ENCODE measurements around the gene NCKAP5. TPM values are rescaled to one million over a fixed set of nuclear protein-coding genes. Genes with fewer than 3 reads are reported as not detected.

Gene NCKAP5
- total and polyA plus RNA-seq, 9 of the 15 experiments (the other 6 are each of a cell fraction or from before 2014, with no cell fraction given) = not detected

DNA sequence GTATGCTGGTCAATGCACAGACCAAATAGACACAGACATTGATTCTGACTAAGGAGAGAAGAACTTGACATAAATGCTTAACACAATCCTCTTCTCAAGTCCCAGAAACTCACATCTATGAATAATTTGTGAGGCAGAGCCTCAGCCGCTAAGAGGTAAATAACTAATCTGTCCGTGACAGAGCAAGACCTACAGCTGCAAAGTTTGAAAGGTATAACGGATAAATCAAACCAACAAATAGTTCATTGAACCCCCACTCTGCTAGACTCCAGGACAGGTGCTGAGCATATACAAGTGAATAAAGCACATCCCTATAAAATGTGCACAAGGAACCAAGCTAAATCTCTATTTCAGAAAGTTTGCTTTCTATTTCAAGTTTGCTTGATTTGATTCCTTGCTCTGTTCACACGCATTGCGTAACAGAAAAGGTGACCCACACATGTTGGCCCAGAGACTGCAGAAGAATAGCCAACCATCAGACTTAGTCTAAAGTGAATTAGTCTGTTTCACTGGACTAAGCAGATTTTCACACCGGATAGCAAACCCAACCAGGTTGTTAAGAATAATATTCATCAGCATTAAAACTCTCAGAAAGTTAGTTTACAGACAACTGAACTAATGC lies 51.7 kb downstream of the NCKAP5 start:
- Histone ChIP-seq H3K9me1 (ENCODE audit: control insufficient read depth, insufficient read depth, low read length) (no peaks in the 10 kb centered on the region), H3K4me2 (ENCODE audit: insufficient read depth, low read length) (no peak overlapping the region), H3K9me3 (replicated peaks; ENCODE audit: control insufficient read depth, insufficient read depth, low read depth, low read length) (no peaks in the 10 kb centered on the region; the same call in 1 of the 2 replicates), H3K27ac (ENCODE audit: extremely low read depth, low read depth, low read length) (no peak overlapping the region), H2AFZ (ENCODE audit: low read depth, low read length) (no peak overlapping the region), H3K4me1 (replicated peaks in 1 of 2; ENCODE audit: control insufficient read depth in 2 of 2, insufficient read depth in 2 of 2, low read length in 2 of 2) (no peaks in the 10 kb centered on the region), H4K20me1 (replicated peaks; ENCODE audit: control insufficient read depth, insufficient read depth, low read length) (no peaks in the 10 kb centered on the region), H3K27me3 (ENCODE audit: control insufficient read depth in 2 of 2, insufficient read depth in 2 of 2, low read length in 2 of 2) (no peaks in the 10 kb centered on the region), H3K9ac (ENCODE audit: insufficient read depth in 1 of 2, low read depth in 2 of 2, low read length in 2 of 2) (no peak overlapping the region), H3K4me3 (no peak overlapping the region), H3K79me2 (ENCODE audit: control insufficient read depth, insufficient read depth, low read length) (no peaks in the 10 kb centered on the region), H3K36me3 (ENCODE audit: control insufficient read depth, insufficient read depth, low read length) (no peaks in the 10 kb centered on the region)
- 5% methylated on average over 6 of the region's 6 CpGs for WGBS (ENCODE audit: insufficient coverage, low coverage, missing lambda C conversion rate)
- in situ Hi-C loops (cut with MboI) (no loop called here), intact Hi-C loops (cut with micrococcal nuclease) (no loop called here)
- ChIA-PET POLR2A (no interaction called here), CTCF (ENCODE audit: low intra/inter-chr PET ratio) (no interaction called here)
- TF ChIP-seq CBX3 (IDR thresholded peaks at IDR 0.05; ENCODE audit: borderline replicate concordance in 1 of 2, low read length in 2 of 2) = no peak
- no peak for TF ChIP-seq CEBPG (CRISPR knock-in tag; IDR thresholded peaks at IDR 0.05)
- peak in 1 of 2 experiments; percentile 46; a peak in 1 of 4 replicates for TF ChIP-seq CEBPG (tag; conservative IDR thresholded peaks at IDR 0.05 in 1 of 2, IDR thresholded peaks at IDR 0.05 in 1 of 2)
- no peak for TF ChIP-seq RBM22 (IDR thresholded peaks at IDR 0.05; ENCODE audit: low read depth, low read length, poor library complexity, severe bottlenecking)
- no peak for TF ChIP-seq AFF4 (CRISPR knock-in tag; IDR thresholded peaks at IDR 0.05)
- peak; percentile 24; the same call in 1 of the 2 replicates for TF ChIP-seq CEBPB (tag; IDR thresholded peaks at IDR 0.05)
- ATAC-seq (no peak), DNase-seq (ENCODE audit: extremely low read depth in 1 of 4, low spot score in 3 of 4) (no peak), FAIRE-seq (no peak)
- no TSS peak for BruUV-seq (replicated peaks)

Data from K562 (cell line).